Adrenal gland (tissue), 5 donors: ENCODE results near the gene SIGLEC10.

Experiments
- POLR2A ChIP-seq, 2 donors: fragments of 450-650 bp; IDR thresholded peaks; one replicate each; pipeline ENCODE4 v1.6.1; 2017; ENCODE audit warnings: antibody characterized with exemption in 2 of 2, mild to moderate bottlenecking in 2 of 2, moderate library complexity in 1 of 2
- TF ChIP-seq, protein P1 (sequence below), 6 experiments: fragments of 450-650 bp in 4 of 6; fragments of 200-600 bp in 2 of 6; sonication (generic) in 1 of 6; IDR thresholded peaks; 1 replicate in 5 of 6; 2 replicates in 1 of 6; pipeline versions ENCODE4 v1.5.1 to v1.8.0; 2016 to 2021; ENCODE audit warnings: antibody characterized with exemption in 6 of 6, mild to moderate bottlenecking in 2 of 6, moderate library complexity in 1 of 6
- donor health status: DM: no; HTN: no; CAD: no.

DNA sequence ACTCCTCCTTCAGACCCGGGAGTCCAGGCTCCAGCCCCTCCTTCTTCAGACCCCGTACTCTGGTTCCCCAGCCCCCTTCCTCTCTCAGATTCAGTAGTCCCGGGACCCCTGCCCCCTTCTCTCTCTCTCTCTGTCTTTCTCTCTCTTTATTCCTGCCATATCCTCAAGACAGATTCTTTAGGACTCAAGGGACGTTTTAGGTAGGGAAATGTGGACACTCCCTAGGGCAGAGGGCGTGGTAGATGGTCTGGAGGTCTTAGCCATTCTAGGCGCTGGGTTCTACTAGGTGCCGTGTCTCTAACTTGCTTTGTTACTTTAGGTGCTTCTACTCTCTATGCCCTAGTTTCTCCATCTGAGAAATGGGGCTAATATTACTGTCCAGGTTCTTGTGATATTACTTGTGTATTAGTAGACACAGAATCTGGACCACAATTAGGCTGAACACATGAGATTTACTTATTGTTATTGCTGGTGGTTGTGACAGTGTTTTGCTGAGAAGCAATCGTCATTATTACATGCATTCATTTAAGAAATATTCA is 26.3 kb downstream of the SIGLEC10 start:
- no peak for TF ChIP-seq POLR2A (IDR thresholded peaks at IDR 0.05)
- TF ChIP-seq, protein P1, sequence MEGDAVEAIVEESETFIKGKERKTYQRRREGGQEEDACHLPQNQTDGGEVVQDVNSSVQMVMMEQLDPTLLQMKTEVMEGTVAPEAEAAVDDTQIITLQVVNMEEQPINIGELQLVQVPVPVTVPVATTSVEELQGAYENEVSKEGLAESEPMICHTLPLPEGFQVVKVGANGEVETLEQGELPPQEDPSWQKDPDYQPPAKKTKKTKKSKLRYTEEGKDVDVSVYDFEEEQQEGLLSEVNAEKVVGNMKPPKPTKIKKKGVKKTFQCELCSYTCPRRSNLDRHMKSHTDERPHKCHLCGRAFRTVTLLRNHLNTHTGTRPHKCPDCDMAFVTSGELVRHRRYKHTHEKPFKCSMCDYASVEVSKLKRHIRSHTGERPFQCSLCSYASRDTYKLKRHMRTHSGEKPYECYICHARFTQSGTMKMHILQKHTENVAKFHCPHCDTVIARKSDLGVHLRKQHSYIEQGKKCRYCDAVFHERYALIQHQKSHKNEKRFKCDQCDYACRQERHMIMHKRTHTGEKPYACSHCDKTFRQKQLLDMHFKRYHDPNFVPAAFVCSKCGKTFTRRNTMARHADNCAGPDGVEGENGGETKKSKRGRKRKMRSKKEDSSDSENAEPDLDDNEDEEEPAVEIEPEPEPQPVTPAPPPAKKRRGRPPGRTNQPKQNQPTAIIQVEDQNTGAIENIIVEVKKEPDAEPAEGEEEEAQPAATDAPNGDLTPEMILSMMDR (IDR thresholded peaks at IDR 0.05) = no peak
